ENCODE results near the gene PNPLA5.

The PNPLA5 gene

DNA sequence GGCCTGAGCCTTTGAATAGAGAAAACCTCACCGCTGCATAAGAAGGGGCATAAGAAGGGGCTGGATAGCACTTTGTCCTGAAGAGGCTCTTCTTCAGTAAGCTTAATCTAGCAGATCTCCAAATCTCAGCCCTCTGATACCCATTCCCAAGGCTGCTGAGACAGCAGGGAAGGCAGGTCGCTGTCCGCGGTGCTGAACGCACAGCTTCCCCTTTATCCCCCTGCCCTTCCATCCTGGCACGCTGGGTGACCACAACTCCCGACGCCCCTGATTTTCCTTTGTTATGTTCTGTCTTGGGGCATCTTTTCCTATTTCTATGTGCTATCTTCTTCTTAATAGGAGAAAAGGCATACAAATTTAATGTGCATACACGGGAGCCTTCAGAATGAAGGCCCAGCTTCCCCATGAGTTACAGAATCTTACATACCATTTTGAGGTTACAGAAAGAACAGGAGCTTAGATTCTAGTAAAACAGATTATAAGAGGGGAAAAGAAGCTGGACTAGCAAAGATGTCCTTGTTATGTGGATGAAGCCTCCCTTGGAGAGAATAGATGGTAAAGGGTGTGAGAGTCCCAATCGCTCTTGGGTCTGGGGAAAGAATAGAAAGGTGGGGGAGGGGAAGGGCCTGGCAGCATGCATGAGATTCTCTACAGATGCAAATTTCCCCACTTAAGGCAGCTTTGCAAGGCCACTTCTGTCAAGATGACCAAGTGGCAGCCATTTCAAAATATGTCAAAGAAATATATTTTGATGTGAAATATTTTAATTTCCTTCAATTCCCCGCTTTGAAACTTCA is 23.8 kb downstream of the PNPLA5 start:
- no peak for TF ChIP-seq RAD21 (IDR thresholded peaks at IDR 0.05; ENCODE audit: low read depth)
- TF ChIP-seq, protein P1, sequence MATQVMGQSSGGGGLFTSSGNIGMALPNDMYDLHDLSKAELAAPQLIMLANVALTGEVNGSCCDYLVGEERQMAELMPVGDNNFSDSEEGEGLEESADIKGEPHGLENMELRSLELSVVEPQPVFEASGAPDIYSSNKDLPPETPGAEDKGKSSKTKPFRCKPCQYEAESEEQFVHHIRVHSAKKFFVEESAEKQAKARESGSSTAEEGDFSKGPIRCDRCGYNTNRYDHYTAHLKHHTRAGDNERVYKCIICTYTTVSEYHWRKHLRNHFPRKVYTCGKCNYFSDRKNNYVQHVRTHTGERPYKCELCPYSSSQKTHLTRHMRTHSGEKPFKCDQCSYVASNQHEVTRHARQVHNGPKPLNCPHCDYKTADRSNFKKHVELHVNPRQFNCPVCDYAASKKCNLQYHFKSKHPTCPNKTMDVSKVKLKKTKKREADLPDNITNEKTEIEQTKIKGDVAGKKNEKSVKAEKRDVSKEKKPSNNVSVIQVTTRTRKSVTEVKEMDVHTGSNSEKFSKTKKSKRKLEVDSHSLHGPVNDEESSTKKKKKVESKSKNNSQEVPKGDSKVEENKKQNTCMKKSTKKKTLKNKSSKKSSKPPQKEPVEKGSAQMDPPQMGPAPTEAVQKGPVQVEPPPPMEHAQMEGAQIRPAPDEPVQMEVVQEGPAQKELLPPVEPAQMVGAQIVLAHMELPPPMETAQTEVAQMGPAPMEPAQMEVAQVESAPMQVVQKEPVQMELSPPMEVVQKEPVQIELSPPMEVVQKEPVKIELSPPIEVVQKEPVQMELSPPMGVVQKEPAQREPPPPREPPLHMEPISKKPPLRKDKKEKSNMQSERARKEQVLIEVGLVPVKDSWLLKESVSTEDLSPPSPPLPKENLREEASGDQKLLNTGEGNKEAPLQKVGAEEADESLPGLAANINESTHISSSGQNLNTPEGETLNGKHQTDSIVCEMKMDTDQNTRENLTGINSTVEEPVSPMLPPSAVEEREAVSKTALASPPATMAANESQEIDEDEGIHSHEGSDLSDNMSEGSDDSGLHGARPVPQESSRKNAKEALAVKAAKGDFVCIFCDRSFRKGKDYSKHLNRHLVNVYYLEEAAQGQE (IDR thresholded peaks at IDR 0.05; ENCODE audit: low read depth), result peak; percentile 96

DNA sequence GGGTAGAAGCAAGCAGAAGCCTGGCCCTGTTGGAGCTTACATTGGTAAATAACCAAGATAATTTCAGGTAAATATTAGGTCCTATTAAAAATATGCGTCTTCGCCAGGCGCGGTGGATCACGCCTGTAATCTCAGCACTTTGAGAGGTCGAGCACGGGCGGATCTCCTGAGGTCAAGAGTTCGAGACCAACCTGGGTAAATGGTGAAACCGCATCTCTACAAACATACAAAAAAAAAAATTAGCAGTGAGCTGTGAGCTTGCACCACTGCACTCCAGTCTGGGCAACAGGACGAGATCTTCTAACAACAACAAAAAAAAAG is 29.0 kb downstream of the PNPLA5 start:
- TF ChIP-seq, protein P2, sequence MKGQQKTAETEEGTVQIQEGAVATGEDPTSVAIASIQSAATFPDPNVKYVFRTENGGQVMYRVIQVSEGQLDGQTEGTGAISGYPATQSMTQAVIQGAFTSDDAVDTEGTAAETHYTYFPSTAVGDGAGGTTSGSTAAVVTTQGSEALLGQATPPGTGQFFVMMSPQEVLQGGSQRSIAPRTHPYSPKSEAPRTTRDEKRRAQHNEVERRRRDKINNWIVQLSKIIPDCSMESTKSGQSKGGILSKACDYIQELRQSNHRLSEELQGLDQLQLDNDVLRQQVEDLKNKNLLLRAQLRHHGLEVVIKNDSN (IDR thresholded peaks at IDR 0.05), result no peak
- TF ChIP-seq EP300 (IDR thresholded peaks at IDR 0.05; ENCODE audit: borderline replicate concordance) (no peak), CREB1 (IDR thresholded peaks at IDR 0.05; ENCODE audit: low read depth) (no peak), FOXM1 (IDR thresholded peaks at IDR 0.05; ENCODE audit: borderline replicate concordance, low read depth) (no peak), ZBTB7A (IDR thresholded peaks at IDR 0.05; ENCODE audit: low read depth) (no peak), CEBPB (IDR thresholded peaks at IDR 0.05) (no peak), TAF1 (IDR thresholded peaks at IDR 0.05; ENCODE audit: low read depth) (no peak), TEAD4 (IDR thresholded peaks at IDR 0.05) (no peak)
- TF ChIP-seq, protein P3, sequence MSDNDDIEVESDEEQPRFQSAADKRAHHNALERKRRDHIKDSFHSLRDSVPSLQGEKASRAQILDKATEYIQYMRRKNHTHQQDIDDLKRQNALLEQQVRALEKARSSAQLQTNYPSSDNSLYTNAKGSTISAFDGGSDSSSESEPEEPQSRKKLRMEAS (IDR thresholded peaks at IDR 0.05), result no peak

DNA sequence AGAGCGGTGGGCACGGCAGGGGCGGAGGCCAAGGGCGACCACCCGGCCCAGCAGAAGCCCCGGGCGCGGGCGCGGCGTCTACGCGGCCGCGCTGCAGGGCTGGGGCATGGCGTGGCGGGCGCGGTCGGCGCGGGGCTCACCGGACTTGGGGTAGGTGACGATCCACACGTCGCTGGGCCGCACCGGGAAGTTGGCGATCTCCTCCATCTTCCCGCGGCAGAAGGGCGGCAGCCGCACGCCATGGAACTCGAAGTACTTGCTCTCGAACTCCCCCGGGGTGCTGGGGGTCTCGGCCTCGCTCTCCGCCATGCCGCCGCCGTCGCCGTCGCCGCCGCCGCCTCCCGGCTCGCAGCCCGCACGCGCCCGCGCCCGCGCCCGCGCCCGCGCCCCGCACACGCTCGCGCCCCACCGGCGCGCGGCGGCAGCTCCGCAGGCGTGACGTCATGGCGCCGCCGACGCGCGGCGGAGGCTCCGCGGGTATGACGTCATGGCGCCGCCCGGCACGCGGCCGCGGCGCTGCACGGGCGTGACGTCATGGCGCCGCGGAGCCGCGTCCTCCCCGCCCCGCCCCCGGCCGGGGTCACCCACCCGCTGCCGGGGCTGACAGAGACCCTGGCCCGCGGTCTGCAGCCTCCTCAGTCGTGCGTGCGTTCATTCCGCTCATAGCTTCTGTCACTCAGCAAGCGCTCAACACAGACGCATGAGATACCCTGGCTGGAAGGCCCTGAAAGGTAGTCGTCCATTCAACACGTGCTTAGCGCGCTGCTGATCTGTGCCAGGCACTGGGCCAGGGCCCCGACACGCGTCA is 29.5 kb downstream of the PNPLA5 start, which contains the start of gene SULT4A1:
TSS of gene SULT4A1 (minus strand) at position 440 of the 808 bp plus-strand sequence. CDS start at position 309, 131 bp downstream.
- TF ChIP-seq FOXM1 (IDR thresholded peaks at IDR 0.05; ENCODE audit: borderline replicate concordance, low read depth), result no peak
- TF ChIP-seq, protein P3 (IDR thresholded peaks at IDR 0.05), result 0 out of 2 replicates have a peak, but pooled peaks have one; percentile 19

DNA sequence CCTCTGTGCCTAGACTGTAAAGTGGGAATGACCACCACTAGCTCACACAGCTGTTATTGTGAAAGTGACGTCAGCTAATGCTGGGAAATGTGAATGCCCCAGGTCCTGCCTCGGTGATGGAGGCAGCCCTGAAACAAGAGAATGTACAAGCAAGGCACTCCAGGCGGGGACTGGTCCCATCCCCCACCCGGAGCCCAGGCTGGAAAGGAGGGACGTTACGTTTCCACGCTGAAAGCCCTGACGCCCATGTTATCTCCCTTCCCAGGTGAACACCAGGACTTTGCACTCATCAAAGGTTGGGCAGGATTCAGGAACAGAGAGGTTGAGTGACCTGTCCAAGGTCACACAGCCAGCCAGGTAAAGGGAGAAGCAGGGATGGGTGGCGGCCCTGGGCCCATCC is 30.3 kb downstream of the PNPLA5 start:
- TF ChIP-seq TCF12 (IDR thresholded peaks at IDR 0.05; ENCODE audit: low read depth) (no peak), ZBTB7A (IDR thresholded peaks at IDR 0.05; ENCODE audit: low read depth) (no peak), YY1 (IDR thresholded peaks at IDR 0.05; ENCODE audit: low read depth) (no peak), FOXM1 (IDR thresholded peaks at IDR 0.05; ENCODE audit: borderline replicate concordance, low read depth) (no peak), CREB1 (IDR thresholded peaks at IDR 0.05; ENCODE audit: low read depth) (no peak), CEBPB (IDR thresholded peaks at IDR 0.05) (no peak), EP300 (IDR thresholded peaks at IDR 0.05; ENCODE audit: borderline replicate concordance) (no peak), TAF1 (IDR thresholded peaks at IDR 0.05; ENCODE audit: low read depth) (no peak), RAD21 (IDR thresholded peaks at IDR 0.05; ENCODE audit: low read depth) (no peak)
- TF ChIP-seq, protein P1 (IDR thresholded peaks at IDR 0.05; ENCODE audit: low read depth), result no peak

DNA sequence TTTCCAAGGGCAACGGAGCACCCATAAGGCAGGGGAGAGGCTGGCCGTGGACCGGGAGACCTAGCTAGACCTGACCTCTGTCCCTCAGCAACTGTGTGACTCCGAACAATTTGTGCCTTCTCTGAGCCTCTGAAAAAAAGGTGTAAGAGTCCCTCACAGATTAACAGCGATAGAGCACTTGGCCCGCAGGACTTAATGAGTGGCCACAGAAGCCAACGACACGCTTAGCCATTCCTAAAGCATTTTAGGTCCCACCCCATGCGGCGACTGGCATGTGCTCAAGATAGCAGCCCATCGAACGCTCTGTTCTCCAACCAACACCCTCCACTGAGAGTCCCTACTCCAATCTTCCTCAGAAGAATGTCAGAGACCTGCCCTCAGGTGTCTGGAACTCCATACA is 31.0 kb downstream of the PNPLA5 start:
- TF ChIP-seq RAD21 (IDR thresholded peaks at IDR 0.05; ENCODE audit: low read depth), result no peak
- TF ChIP-seq EGR1 (IDR thresholded peaks at IDR 0.05), result no peak
- TF ChIP-seq CREB1 (IDR thresholded peaks at IDR 0.05; ENCODE audit: low read depth), result no peak
- TF ChIP-seq, protein P1 (IDR thresholded peaks at IDR 0.05; ENCODE audit: low read depth), result no peak
- no peak for TF ChIP-seq CEBPB (IDR thresholded peaks at IDR 0.05)
- TF ChIP-seq FOXM1 (IDR thresholded peaks at IDR 0.05; ENCODE audit: borderline replicate concordance, low read depth), result no peak
- TF ChIP-seq ZBTB7A (IDR thresholded peaks at IDR 0.05; ENCODE audit: low read depth), result no peak
- TF ChIP-seq NFIC (IDR thresholded peaks at IDR 0.05), result no peak
- no peak for TF ChIP-seq TAF1 (IDR thresholded peaks at IDR 0.05; ENCODE audit: low read depth)
- TF ChIP-seq, protein P2 (IDR thresholded peaks at IDR 0.05), result no peak

All from Ishikawa (cell line).